ENCODE results near the gene GNAQ.

The GNAQ gene

GRCh38 chr9:77833561-77834429, 197.8 kb downstream of the GNAQ start:
- DNase-seq = no peak

- no peak for DNase-seq
Measured at GRCh38 chr9:77832639-77833038, 199.0 kb downstream of the GNAQ start.

- no peak for DNase-seq
Measured at GRCh38 chr9:77831781-77832180, 199.8 kb downstream of the GNAQ start.

- no peak for DNase-seq
Measured at GRCh38 chr9:77830618-77831285, 200.9 kb downstream of the GNAQ start.

- DNase-seq = no peak
Measured at GRCh38 chr9:77829420-77829819, 202.2 kb downstream of the GNAQ start.

- DNase-seq = no peak
Measured at GRCh38 chr9:77827104-77827784, 204.4 kb downstream of the GNAQ start.

GRCh38 chr9:77826621-77827020, 205.0 kb downstream of the GNAQ start:
- no peak for DNase-seq

DNA sequence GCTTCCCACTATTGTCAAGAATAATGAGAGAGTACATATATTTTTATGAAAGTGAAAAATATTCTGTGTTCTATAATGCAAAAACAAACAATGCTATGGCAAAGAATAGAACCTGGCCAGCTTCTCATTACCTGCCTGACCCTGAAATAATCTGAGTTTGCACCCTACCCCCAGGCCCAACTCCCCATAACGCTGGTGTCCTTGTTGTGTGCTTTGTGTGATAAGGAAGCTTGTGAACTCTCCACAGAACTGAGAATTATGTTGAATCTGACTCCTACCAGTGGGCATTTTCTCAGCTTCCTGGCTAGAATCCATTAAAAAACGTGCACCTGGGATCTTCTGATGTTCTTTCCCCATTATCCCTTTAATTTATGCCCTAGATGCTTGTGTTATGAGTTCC, 205.5 kb downstream of the GNAQ start:
- no peak for DNase-seq

GRCh38 chr9:77825361-77825760, 206.2 kb downstream of the GNAQ start:
- no peak for DNase-seq

- peak; percentile 14 for DNase-seq
Measured at GRCh38 chr9:77820293-77820954, 211.2 kb downstream of the GNAQ start.

DNA sequence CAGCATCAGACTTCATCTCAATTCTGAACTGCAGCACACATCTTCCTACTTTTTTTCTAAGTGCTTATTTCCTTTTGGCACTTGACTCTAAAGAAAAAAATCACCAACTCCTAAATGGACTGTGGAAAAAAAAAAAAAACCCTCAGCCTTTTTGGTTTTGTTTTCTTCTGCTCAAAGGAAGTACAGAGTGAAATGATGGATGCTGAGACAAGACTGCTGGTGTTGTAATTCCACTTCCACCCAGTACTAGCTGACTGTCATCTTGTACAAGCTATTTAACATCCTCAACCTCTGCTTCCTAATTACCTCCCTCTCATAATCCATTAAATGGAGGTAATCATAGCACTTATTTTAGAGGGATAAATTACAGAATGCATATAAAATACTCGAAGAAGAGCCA, 212.0 kb downstream of the GNAQ start:
- DNase-seq = no peak

GRCh38 chr9:77817590-77818311, 213.9 kb downstream of the GNAQ start:
- DNase-seq = no peak

DNA sequence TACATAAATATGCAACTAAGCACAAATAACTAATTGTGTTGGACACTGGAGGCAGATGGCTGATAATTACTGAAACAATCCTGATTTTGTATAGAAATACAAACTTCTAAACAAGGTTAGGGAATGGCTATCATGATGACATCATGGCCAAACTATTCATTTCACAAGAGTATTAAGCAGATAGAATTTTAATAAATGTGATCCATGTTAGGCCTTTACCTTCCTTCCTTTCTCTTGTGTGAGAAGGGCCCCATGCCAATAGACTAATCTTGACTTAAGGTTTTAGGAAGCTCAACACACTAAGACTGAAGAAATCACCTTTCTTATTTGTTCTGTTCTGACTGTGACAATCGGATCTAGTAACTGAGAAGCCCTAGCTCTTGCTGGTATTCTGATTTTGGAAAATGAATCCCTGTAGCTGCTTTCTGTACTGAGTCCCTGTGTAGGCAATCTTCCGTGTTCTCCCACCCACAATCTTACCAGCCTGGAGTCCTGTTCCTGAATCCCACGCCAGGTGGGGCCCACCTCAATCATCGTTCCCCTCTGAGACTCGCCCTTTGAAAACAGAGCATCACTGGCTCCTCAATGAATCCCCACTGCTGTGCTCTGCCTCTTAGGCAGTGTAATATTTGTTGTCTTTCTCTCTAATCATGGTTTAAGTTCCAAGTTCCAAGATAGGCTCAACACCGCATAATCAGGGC, 214.8 kb downstream of the GNAQ start:
- DNase-seq = no peak

- DNase-seq = no peak
Measured at GRCh38 chr9:77815260-77815659, 216.4 kb downstream of the GNAQ start.

DNA sequence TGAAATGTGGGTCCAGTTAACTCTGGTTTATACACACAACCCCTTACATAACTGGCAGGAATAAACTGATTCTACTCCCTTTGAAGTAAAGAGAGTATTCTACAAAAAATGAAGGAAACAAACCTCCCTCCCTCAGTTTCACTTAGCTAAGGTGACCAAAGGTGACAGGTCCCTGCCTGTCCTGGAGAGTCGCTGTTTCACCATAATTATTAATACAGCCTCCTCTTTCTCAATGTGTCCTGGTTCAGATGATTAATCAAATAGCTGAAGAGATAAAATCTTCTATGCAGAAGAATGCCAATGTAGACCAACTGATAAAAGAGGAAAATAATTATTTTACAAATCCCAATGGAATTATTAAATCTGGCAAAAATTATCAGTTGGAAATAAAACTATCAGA, 219.8 kb downstream of the GNAQ start:
- no peak for DNase-seq

DNA sequence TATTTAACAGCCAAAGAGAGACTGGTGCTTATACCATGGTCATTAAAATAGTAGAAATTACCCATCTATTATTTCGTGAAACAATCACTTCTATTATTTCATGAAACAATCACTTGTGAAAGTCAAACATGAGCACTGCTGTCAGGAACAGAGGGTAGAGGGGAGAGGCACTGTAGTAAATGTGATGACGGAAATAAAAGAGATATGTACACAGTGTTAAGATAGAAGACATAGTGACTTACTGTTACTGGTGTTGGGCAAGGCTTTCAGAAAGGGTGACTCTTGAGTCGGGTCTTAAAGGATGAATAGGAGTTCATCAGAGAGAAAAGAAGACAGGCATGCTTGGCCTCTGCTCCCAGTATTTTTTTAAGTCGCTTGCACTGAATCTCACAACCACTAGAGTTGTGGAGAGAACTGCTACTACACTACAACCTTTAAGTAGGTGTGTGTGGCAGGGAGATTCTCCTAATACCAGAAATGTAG, 220.9 kb downstream of the GNAQ start:
- DNase-seq = no peak

GRCh38 chr9:77810047-77810446, 221.6 kb downstream of the GNAQ start:
- no peak for DNase-seq

DNA sequence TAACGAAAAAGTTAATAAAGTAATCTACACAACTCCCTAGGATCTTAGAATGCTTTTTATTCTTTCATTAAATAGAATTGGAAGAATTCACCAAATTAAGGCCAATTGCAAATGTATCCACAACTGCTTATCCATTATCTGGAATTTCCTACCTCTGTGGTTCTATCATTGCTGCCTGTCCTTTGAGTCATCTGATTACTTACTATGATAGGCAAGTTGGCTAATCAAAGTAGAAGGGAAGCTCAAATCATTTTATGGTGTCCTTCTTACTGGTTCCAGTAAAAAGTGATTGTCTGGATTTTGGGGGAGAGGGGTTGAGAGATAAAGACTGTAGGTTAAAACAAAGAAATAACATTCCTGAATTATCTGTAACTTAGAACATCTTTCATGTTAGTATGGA, 222.1 kb downstream of the GNAQ start:
- no peak for DNase-seq

- DNase-seq = no peak
Measured at GRCh38 chr9:77808751-77809081, 222.9 kb downstream of the GNAQ start.

DNA sequence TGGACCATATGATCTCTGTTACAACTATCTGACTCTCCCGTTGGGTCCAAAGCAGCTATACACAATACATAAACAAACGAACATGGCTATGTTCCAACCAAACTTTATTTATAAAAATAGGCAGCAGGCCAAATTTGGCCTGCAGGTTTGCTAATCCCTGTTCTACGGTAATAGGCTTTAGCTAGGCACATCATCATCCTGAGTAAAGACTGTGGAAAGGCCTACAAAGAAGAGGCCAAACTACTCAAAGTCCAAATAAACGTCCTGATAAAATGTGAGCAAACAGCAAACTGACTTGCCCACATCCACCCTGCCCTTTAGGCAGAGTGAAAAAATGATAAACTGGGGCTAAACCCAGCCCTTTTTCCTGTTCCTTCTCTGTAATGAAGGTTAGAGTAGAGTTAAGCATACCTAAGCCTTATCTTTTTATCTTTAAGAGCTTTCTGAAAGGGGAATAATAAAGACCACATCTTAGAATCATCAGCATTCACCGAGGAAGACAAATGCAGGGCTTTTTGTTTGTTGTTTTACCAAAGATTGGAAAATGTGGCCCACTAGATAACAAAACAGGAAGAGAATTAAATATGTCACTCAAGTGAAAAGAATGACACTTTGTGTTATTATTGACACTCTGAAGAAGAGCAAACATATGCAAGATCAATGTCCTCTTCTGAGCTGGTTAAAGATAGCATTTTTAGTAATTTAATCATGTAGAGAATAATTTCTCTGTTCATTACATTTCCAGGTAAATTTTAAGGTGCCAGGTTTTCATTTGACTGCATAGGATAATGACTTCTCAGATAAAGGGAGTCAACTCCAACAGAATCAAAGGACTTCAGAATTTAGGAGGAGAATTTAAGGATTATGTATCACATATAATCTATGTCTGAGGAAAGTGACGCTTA, 223.5 kb downstream of the GNAQ start:
- DNase-seq = no peak

GRCh38 chr9:77807281-77807683, 224.3 kb downstream of the GNAQ start:
- DNase-seq = peak; percentile 5

Data from T1000 (cell line).